ENCODE measurements around the gene MGARP. TPM values are rescaled to one million over a fixed set of nuclear protein-coding genes. Genes with fewer than 3 reads are reported as not detected.
A peak's percentile ranks its signal among the peaks of the same experiment; 100 is the strongest.
"Not testable (repeated sequence)": the region's sequence is repeated elsewhere in the genome, so short reads cannot be mapped to it uniquely, and the experiment has no call there.

Gene MGARP
- total and polyA plus RNA-seq, 4 donors, result 0.17 to 0.87 (median 0.36) TPM

DNA sequence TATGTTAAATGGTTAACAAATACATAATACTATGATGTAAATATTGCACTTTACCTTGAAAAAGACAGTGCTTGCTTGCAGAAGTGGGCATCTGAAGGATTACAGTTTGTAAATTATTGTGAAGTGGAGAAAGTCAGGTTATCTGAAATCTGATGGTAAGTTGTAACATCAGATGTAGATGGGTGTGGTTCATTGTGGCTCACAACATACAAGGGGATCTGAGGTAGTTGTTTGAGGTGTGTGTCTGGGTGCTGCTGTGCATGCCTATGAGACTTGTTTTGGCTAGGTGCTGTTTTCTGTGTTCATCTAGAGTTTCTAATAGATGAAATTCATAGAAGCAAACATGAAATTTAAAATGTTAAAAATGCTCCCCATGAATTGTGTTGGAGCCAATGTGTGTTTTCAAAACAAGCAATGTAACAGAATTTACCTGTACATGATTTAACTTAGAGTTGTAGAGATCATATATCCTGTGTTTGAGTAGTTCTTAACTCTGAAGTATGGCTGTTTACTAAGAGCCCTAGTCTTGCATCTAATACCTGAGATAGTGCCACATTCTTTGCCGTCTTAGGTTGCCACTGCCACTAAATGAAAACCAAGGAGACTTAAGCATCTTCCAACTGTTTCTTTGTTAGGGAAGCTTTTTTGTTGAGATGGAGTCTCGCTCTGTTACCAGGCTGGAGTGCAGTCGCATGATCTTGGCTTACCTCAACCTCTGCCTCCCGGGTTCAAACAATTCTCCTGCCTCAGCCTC is 34.2 kb upstream of the MGARP start:
- no peak for ATAC-seq (ENCODE audit: insufficient read depth, low FRiP score)

DNA sequence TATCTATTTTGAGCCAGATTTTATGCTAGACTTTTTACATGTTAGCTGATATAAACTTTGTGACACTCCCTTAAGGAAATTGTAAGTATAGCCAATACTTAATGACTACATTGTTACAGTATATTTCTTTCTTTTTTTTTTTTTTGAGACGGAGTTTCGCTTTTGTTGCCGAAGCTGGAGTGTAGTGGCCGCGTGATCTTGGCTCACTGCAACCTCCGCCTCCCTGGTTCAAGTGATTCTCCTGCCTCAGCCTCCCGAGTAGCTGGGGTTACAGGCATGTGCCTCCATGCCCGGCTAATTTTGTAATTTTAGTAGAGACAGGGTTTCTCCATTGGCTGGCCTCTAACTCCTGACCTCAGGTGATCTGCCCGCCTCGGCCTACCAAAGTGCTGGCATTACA is 33.4 kb upstream of the MGARP start:
- not testable (repeated sequence) for H3K27ac ChIP-seq (ENCODE audit: low read depth in 1 of 2, low read length in 1 of 2); H3K27me3 ChIP-seq (ENCODE audit: control insufficient read depth in 3 of 3, insufficient read depth in 3 of 3, low read length in 2 of 3); H3K36me3 ChIP-seq (ENCODE audit: control insufficient read depth in 4 of 4, insufficient read depth in 4 of 4, low read length in 4 of 4); H3K9me3 ChIP-seq (ENCODE audit: control insufficient read depth in 4 of 4, insufficient read depth in 3 of 4, low read length in 3 of 4); DNase-seq; H3K4me3 ChIP-seq; ATAC-seq (ENCODE audit: insufficient read depth, low FRiP score); H3K9ac ChIP-seq (ENCODE audit: insufficient read depth in 1 of 2, low read length in 2 of 2)
- H3K4me1 ChIP-seq (ENCODE audit: control insufficient read depth in 5 of 5, insufficient read depth in 5 of 5, low read length in 5 of 5), result peaks cover 0 to 11% (median 0%) of the 10 kb centered on the region in 5 donors
- WGBS, 2 donors, result 78 to 84% methylated on average over 10 of the region's 10 CpGs

More for the DNA sequence above, 34.2 kb upstream of the MGARP start:
- peaks cover 0 to 11% (median 0%) of the 10 kb centered on the region in 5 donors for H3K4me1 ChIP-seq (ENCODE audit: control insufficient read depth in 5 of 5, insufficient read depth in 5 of 5, low read length in 5 of 5)
- H3K27me3 ChIP-seq (ENCODE audit: control insufficient read depth in 3 of 3, insufficient read depth in 3 of 3, low read length in 2 of 3), result no peaks in the 10 kb centered on the region
- H3K9me3 ChIP-seq (ENCODE audit: control insufficient read depth in 4 of 4, insufficient read depth in 3 of 4, low read length in 3 of 4), result no peaks in the 10 kb centered on the region
- WGBS, 2 donors, result 91 to 97% methylated on average over 4 of the region's 4 CpGs
- H3K4me3 ChIP-seq, result no peak overlapping the region
- H3K27ac ChIP-seq (ENCODE audit: low read depth in 1 of 2, low read length in 1 of 2), result no peak overlapping the region
- TF ChIP-seq, protein P1, sequence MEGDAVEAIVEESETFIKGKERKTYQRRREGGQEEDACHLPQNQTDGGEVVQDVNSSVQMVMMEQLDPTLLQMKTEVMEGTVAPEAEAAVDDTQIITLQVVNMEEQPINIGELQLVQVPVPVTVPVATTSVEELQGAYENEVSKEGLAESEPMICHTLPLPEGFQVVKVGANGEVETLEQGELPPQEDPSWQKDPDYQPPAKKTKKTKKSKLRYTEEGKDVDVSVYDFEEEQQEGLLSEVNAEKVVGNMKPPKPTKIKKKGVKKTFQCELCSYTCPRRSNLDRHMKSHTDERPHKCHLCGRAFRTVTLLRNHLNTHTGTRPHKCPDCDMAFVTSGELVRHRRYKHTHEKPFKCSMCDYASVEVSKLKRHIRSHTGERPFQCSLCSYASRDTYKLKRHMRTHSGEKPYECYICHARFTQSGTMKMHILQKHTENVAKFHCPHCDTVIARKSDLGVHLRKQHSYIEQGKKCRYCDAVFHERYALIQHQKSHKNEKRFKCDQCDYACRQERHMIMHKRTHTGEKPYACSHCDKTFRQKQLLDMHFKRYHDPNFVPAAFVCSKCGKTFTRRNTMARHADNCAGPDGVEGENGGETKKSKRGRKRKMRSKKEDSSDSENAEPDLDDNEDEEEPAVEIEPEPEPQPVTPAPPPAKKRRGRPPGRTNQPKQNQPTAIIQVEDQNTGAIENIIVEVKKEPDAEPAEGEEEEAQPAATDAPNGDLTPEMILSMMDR (IDR thresholded peaks at IDR 0.05; ENCODE audit: control extremely low read depth, extremely low read depth), result no peak
- H3K36me3 ChIP-seq (ENCODE audit: control insufficient read depth in 4 of 4, insufficient read depth in 4 of 4, low read length in 4 of 4), result peaks cover 0 to 3% (median 0%) of the 10 kb centered on the region in 4 donors
- H3K9ac ChIP-seq (ENCODE audit: insufficient read depth in 1 of 2, low read length in 2 of 2), result no peak overlapping the region
- no peak for DNase-seq

DNA sequence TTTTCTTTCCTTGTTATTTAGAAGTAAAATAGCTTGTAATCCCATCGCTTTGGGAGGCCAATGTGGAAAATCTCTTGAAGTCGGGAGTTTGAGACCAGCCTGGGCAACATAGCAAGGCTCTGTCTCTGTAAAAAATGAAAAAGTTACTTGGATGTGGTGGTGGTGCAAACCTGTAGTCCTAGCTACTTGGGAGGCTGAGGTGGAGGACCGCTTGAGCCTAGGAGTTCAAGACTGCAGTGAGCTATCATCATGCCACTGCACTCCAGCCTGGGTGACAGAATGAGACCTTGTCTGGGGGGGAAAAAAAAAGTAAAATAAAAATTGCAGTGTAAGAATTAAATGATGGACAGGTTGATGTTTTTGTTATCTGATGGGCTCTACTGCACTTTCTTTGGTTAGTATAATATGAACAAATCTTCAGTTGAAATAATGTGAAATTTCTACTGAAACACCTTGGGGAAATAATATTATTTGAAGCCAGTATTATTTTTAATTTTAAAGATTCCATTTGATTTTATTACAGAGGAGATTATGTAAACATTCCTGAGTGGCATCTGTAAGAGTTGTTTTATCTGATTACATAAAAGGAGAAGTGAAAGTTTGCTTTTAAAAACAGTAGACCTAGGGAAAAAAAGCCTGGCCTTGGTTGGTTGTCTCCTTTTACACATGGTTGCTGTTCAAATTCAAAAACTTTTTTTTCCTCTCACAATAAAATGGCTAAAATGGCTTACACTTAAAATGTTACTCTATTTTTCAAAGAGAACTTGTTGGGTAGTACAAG is 32.7 kb upstream of the MGARP start:
- H3K27me3 ChIP-seq (ENCODE audit: control insufficient read depth in 3 of 3, insufficient read depth in 3 of 3, low read length in 2 of 3), result no peaks in the 10 kb centered on the region
- H3K4me1 ChIP-seq (ENCODE audit: control insufficient read depth in 5 of 5, insufficient read depth in 5 of 5, low read length in 5 of 5), result peaks cover 0 to 11% (median 0%) of the 10 kb centered on the region in 5 donors
- 92 to 95% methylated on average over 3 of the region's 3 CpGs for WGBS, 2 donors
- peaks cover 0 to 3% (median 0%) of the 10 kb centered on the region in 4 donors for H3K36me3 ChIP-seq (ENCODE audit: control insufficient read depth in 4 of 4, insufficient read depth in 4 of 4, low read length in 4 of 4)
- H3K4me3 ChIP-seq, result no peak overlapping the region
- no peak overlapping the region for H3K9ac ChIP-seq (ENCODE audit: insufficient read depth in 1 of 2, low read length in 2 of 2)
- ATAC-seq (ENCODE audit: insufficient read depth, low FRiP score), result no peak
- no peaks in the 10 kb centered on the region for H3K9me3 ChIP-seq (ENCODE audit: control insufficient read depth in 4 of 4, insufficient read depth in 3 of 4, low read length in 3 of 4)
- H3K27ac ChIP-seq (ENCODE audit: low read depth in 1 of 2, low read length in 1 of 2), result no peak overlapping the region
- TF ChIP-seq, protein P1 (IDR thresholded peaks at IDR 0.05; ENCODE audit: control extremely low read depth, extremely low read depth), result no peak
- no peak for DNase-seq

DNA sequence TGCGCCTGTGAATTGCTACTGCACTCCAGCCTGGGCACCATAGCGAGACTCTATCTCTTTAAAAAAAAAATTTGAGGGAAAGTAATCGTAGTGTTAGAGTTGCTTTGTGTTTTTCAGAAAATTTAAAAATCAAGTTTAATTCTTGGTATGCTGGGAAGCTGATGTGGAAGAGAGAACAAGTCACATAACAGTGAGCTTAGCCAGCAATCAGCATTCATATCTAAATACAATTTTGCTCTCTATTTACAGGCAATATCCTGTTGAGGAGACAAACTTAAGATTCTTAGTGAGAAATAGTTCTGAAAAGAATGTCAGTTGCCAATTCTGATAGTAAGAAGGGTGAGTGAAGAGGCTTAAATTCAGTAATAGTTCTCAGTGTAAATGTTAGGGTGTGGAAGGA is 31.9 kb upstream of the MGARP start:
- Histone ChIP-seq H3K27ac (ENCODE audit: low read depth in 1 of 2, low read length in 1 of 2) (no peak overlapping the region), H3K9ac (ENCODE audit: insufficient read depth in 1 of 2, low read length in 2 of 2) (peak overlapping the region in 1 of 2 donors; percentile 32), H3K27me3 (ENCODE audit: control insufficient read depth in 3 of 3, insufficient read depth in 3 of 3, low read length in 2 of 3) (no peaks in the 10 kb centered on the region), H3K36me3 (ENCODE audit: control insufficient read depth in 4 of 4, insufficient read depth in 4 of 4, low read length in 4 of 4) (peaks cover 0 to 3% (median 0%) of the 10 kb centered on the region in 4 donors), H3K9me3 (ENCODE audit: control insufficient read depth in 4 of 4, insufficient read depth in 3 of 4, low read length in 3 of 4) (no peaks in the 10 kb centered on the region), H3K4me1 (ENCODE audit: control insufficient read depth in 5 of 5, insufficient read depth in 5 of 5, low read length in 5 of 5) (peaks cover 0 to 11% (median 0%) of the 10 kb centered on the region in 5 donors), H3K4me3 (no peak overlapping the region)
- WGBS, 2 donors, result 75 to 81% methylated on average over 3 of the region's 3 CpGs
- TF ChIP-seq, protein P1 (IDR thresholded peaks at IDR 0.05; ENCODE audit: control extremely low read depth, extremely low read depth), result no peak
- no peak for ATAC-seq (ENCODE audit: insufficient read depth, low FRiP score)
- no peak for DNase-seq
